MV-4-11 (cell line): ENCODE results near the gene CNIH2.
A peak's percentile ranks its signal among the peaks of the same experiment; 100 is the strongest.
"Not testable (repeated sequence)": the region's sequence is repeated elsewhere in the genome, so short reads cannot be mapped to it uniquely, and the experiment has no call there.

Source experiments
- DNase-seq: peaks from one replicate; lab custom pipeline; 2025; lab: John Stamatoyannopoulos, UW

The CNIH2 gene

GRCh38 chr11:66277064-66277463, 911 bp upstream of the CNIH2 start:
- not testable (repeated sequence) for DNase-seq

- no peak for DNase-seq
Observed at GRCh38 chr11:66278363-66279091, 552 bp downstream of the CNIH2 start.

- DNase-seq: no peak
Observed at GRCh38 chr11:66279092-66279734, 1.2 kb downstream of the CNIH2 start.

- no peak for DNase-seq
Observed at GRCh38 chr11:66280428-66280827, 2.5 kb downstream of the CNIH2 start.

DNA sequence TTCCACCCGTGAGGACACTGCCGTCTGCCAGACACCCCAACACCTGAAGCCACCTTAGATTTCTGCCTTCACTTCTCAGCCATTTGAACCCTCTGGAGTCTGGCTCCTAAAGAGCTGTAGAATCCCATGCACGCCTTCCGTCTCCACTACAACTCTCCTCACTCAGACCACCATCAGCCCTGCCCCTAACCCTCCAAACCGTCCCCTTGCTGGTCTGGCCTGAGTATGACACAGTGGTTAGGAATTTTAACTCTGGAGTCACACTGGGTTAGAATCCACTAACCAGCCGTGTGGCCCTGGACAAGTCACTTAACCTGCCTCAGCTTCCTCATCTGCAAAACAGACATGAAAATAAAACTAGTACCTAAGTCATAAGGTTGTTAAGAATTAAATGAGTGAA, 3.0 kb downstream of the CNIH2 start:
- no peak for DNase-seq

- no peak for DNase-seq
Observed at GRCh38 chr11:66281776-66282467, 3.9 kb downstream of the CNIH2 start.

DNA sequence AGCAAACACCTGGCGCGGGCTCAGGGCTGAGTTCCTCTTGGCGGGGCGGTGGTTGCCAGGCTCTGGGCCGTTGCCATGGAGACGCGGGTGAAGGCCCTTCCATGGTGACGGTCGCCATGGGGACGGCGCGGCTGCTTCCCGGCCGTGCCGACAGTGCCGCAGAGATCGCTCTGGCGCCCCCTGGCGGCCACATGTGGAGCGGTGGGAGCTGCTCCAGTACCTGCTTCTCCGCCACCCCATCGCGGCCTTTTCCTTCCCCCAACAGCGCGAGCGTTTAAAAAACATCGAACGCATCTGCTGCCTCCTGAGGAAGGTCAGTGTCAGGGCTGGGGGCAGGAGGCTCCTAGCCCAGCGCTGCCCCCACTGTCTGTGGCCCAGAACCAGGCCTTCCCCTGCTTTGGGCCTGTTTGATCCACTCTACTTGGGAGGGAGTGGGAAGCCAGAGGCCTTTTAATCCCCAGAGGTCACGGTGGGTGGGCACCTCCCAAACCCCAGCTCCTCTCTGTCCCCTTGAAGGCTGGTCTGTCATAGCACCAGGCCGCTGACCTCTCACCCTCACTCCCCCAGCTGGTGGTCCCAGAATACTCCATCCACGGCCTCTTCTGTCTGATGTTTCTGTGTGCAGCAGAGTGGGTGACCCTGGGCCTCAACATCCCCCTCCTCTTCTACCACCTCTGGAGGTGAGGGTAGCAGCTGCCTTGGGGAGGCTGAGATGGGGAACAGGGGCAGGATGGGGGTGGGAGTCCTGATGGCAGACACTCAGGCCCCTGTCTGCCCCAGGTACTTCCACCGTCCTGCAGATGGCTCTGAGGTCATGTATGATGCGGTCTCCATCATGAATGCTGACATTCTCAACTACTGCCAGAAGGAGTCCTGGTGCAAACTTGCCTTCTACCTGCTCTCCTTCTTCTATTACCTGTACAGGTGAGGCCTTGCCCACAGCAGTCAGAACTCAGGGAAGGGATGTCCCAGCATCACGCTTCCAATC, 4.8 kb downstream of the CNIH2 start:
- DNase-seq: peak; percentile 98

DNA sequence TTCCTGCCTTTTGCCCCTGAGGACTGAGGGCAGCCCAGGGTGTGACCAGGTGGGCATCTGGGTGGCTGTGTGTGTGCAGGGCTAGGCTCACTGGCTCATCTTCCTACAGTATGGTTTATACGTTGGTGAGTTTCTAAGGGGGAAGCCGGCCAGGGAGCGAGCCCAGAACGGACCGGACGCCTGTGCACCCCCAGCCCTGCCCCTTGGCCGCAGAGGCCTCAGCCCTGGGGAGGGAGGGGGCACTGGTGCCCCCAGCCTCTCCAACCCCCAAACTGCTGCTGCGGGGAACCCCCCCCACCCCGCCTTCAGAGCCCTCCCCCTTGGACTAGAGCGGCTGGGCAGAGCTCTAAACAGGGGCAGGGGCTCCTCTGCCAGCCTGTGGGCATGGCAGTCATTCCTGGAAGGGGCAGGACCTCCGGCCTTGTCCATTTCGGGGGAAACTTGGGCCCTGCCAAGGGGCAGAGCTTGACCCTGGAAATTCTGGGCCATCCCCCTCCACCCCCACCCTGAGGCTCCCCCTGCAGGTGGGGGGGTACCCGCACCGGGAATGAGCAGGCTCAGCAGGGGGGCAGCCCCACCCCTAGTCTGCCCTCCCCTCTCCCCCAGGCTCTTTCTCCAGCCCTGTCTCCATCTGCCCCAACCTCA, 5.6 kb downstream of the CNIH2 start:
- DNase-seq: no peak

DNA sequence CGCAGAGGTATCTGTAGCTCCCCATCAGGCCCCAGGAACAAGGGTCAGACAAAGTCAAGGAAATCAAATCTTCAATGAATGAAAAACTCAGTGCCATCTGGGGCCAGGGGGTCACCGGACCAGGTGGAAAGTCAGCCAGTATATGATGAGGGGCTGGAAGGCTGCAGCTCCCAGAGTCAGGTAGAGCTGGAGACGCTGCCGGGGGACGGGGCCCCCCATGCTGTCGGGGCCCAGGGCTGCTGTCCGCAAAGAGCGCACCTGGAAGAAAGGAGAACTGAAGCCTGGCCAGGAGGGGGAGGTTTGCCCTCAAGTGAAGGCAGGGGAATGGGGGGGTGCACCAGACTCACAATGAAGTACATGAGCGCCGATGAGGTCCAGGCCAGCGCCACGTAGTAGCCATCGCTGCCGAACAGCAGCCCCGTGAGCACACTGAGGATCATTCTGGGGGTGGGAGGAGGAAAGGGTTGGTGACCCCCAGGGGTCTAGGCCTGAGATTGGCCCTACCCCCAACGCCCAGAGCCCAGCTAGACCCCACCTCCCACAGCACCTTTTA, 6.6 kb downstream of the CNIH2 start:
- no peak for DNase-seq

GRCh38 chr11:66285250-66285947, 7.4 kb downstream of the CNIH2 start:
- DNase-seq: no peak

DNA sequence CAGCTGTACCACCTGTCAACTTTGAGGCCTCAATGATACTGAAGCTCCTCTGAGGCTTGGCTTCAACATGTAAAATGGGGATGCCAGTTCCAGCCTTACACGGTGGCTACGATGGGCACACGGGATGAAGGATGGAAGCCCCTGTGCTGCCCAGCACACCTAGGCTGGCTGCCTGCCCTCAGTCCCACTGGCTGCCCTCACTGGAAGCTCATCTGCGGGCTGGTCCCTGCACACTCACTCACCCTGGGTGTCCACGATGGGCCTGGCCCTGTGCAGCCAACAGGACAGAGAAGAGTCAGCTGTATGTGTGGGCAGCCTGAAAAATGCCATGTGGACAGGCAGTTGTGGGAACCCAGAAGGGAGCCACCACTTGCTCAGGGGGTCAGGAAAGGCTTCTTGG, 8.7 kb downstream of the CNIH2 start:
- DNase-seq: no peak

- peak; percentile 32 for DNase-seq
Observed at GRCh38 chr11:66287211-66287888, 9.4 kb downstream of the CNIH2 start.

DNA sequence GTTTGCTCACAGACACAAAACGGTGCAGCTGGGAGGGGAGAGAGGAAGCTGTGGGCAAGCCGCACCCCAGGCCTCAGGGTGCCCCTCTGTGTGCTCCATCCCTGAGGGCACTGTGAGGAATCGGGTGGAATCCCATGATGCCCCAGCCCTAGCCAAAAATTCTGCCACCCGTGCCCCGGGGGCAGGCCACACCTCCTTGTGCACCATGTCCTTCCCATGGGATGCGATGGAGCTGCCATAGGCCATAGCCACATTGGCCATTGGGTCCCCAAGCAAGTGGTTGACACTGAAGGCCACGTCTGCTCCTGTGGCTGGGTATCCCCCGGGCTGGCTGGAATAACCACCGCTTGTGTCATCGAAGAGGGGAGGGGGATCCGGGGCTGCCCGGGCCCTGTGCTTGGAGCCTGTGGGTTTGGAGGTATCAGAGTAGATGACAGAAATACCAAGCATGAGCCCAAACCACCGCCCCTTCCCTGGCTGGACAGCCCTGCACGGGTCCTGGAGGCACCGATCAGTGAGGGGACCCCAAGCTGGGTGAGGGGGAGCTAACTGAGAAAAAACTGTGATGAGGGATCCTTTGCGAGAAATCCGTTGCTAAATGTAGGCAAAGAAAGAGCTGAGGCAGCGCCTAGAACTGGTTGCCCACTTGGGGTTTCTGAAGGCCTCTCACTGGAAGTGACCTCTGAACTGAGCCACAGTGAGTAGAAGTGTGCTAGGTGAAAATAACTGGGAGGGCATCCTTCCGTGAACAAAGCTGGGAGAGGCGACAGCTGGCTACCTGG, 10.1 kb downstream of the CNIH2 start:
- peak; percentile 43 for DNase-seq

- peak; percentile 99 for DNase-seq
Observed at GRCh38 chr11:66288671-66289547, 10.9 kb downstream of the CNIH2 start, which contains the start of gene YIF1A. Gene YIF1A (minus strand): TSS chr11:66289143. CDS start chr11:66288985, 158 bp downstream.

GRCh38 chr11:66289548-66290329, 11.8 kb downstream of the CNIH2 start:
- peak; percentile 55 for DNase-seq

DNA sequence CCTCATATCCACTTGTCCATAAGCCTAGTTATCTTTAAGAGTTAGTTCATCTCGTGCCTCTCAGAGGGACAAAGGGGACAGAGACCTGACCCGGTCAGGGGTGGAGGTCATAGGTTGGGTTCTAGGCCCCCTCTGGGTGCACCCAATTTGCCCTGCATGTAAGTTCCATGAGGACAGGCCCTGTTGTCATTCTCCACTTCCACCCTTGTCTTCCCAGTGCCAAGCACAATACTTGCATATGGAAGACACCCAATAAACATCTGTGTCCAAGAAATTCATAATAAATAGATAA, 12.3 kb downstream of the CNIH2 start:
- no peak for DNase-seq

DNA sequence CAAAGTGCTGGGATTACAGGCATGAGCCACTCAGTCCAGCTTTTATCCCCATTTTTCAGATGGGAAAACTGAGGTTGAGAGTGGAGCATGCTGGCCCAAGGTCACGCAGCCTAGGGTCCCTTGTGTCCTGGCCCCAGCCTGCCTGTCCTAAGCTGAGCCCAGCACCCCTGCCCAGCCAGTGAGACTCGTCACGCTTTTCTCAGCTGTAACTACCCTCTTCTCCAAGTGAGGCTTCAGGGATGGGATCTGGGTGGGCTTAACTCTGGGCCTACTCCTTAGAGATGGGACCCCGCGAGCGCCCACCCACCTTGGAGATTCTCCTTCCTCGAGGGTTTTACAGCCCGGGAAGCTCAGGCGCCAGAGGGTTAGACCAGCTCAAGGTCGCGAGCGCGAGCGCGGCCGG, 13.3 kb downstream of the CNIH2 start:
- DNase-seq: no peak
